HEK293 (cell line): Measurements from ENCODE around the gene MECP2.

Experiments
- CTCF ChIA-PET: fragments of 350-600 bp; formaldehyde crosslinking; extraction: SDS; loops from one replicate; lab custom pipeline; 2021; ENCODE audit warnings: antibody characterized with exemption; lab: Yijun Ruan, JAX
- POLR2A ChIA-PET: fragments of 300-600 bp; formaldehyde crosslinking; extraction: SDS; loops from one replicate; lab custom pipeline; 2020; ENCODE audit warnings: antibody characterized with exemption, inconsistent platforms; lab: Yijun Ruan, JAX
- H3K27ac ChIP-seq: fragments of 200-500 bp; sonication (Bioruptor generic); 2 replicates; pipeline ENCODE4 v1.5.1; 2014; ENCODE audit warnings: low read depth, low read length, control low read depth, inconsistent platforms; ENCODE audit errors: extremely low read depth
- H3K36me3 ChIP-seq, 2 experiments: fragments of 200-500 bp in 1 of 2; sonication (Bioruptor generic) in 1 of 2; 1 replicate in 1 of 2; 2 replicates in 1 of 2; pipeline ENCODE4 v1.5.1; 2014 to 2017; ENCODE audit warnings: inconsistent platforms in 2 of 2, low read length in 2 of 2; ENCODE audit not compliant: control insufficient read depth in 2 of 2, insufficient read depth in 1 of 2
- H3K4me1 ChIP-seq: fragments of 200-500 bp; sonication (Bioruptor generic); 2 replicates; pipeline ENCODE4 v1.5.1; 2014; ENCODE audit warnings: mild to moderate bottlenecking, low read length, inconsistent platforms; ENCODE audit not compliant: control insufficient read depth, insufficient read depth
- H3K4me3 ChIP-seq: 2 replicates; pipeline ENCODE4 v1.5.1; 2011; ENCODE audit warnings: low read depth, mild to moderate bottlenecking, control low read depth, low read length, moderate library complexity
- H3K9me3 ChIP-seq: fragments of 200-500 bp; sonication (Bioruptor generic); 2 replicates; pipeline ENCODE4 v1.5.1; 2014; ENCODE audit warnings: low read depth, low read length, inconsistent platforms; ENCODE audit not compliant: control insufficient read depth, insufficient read depth
- IKZF3 ChIP-seq: fragments of 450-650 bp; IDR thresholded peaks from 2 replicates; pipeline ENCODE4 v1.5.0; 2018; ENCODE audit warnings: missing biosample characterization, mild to moderate bottlenecking, missing genetic modification characterization, moderate library complexity
- SALL2 ChIP-seq: fragments of 450-650 bp; formaldehyde crosslinking; IDR thresholded peaks from 2 replicates; pipeline ENCODE4 v1.5.0; 2017; ENCODE audit warnings: missing biosample characterization, mild to moderate bottlenecking, missing genetic modification characterization, borderline replicate concordance
- SP3 ChIP-seq: fragments of 450-650 bp; formaldehyde crosslinking; IDR thresholded peaks from 2 replicates; pipeline ENCODE4 v1.5.1; 2016; ENCODE audit warnings: missing biosample characterization, missing genetic modification characterization
- ZFHX2 ChIP-seq: fragments of 450-650 bp; formaldehyde crosslinking; conservative IDR thresholded peaks from 2 replicates; pipeline ENCODE4 v1.5.1; 2016; ENCODE audit warnings: missing biosample characterization, missing genetic modification characterization
- ZFP3 ChIP-seq: fragments of 450-650 bp; formaldehyde crosslinking; IDR thresholded peaks from 2 replicates; pipeline ENCODE4 v1.5.1; 2016; ENCODE audit warnings: low read depth, missing biosample characterization, missing genetic modification characterization
- ZNF132 ChIP-seq: fragments of 450-650 bp; formaldehyde crosslinking; IDR thresholded peaks from 2 replicates; pipeline ENCODE4 v1.5.1; 2017; ENCODE audit warnings: missing biosample characterization, missing genetic modification characterization, borderline replicate concordance
- ZNF19 ChIP-seq: fragments of 450-650 bp; formaldehyde crosslinking; IDR thresholded peaks from 2 replicates; pipeline ENCODE4; 2016; ENCODE audit warnings: missing biosample characterization, missing genetic modification characterization, low read depth
- ZNF2 ChIP-seq: fragments of 450-650 bp; formaldehyde crosslinking; IDR thresholded peaks from 2 replicates; pipeline ENCODE4 v1.5.1; 2016; ENCODE audit warnings: missing biosample characterization, missing genetic modification characterization
- ZNF214 ChIP-seq: fragments of 450-650 bp; formaldehyde crosslinking; IDR thresholded peaks from 2 replicates; pipeline ENCODE4 v1.5.1; 2017; ENCODE audit warnings: missing biosample characterization, mild to moderate bottlenecking, missing genetic modification characterization, borderline replicate concordance
- ZNF223 ChIP-seq: fragments of 450-650 bp; formaldehyde crosslinking; IDR thresholded peaks from 2 replicates; pipeline ENCODE4 v1.5.1; 2016; ENCODE audit warnings: missing biosample characterization, missing genetic modification characterization
- ZNF350 ChIP-seq: fragments of 450-650 bp; formaldehyde crosslinking; IDR thresholded peaks from 2 replicates; pipeline ENCODE4 v1.5.0; 2017; ENCODE audit warnings: missing biosample characterization, mild to moderate bottlenecking, missing genetic modification characterization
- ZNF37A ChIP-seq: fragments of 450-650 bp; IDR thresholded peaks from 2 replicates; pipeline ENCODE4 v1.5.1; 2018; ENCODE audit warnings: missing biosample characterization, missing genetic modification characterization
- ZNF394 ChIP-seq: fragments of 450-650 bp; formaldehyde crosslinking; IDR thresholded peaks from 2 replicates; pipeline ENCODE4 v1.5.1; 2016; ENCODE audit warnings: missing biosample characterization, missing genetic modification characterization, mild to moderate bottlenecking, moderate library complexity, borderline replicate concordance
- ZNF433 ChIP-seq: fragments of 450-650 bp; formaldehyde crosslinking; IDR thresholded peaks from 2 replicates; pipeline ENCODE4 v1.5.1; 2016; ENCODE audit warnings: missing biosample characterization, missing genetic modification characterization, low read depth
- ZNF521 ChIP-seq: fragments of 450-650 bp; formaldehyde crosslinking; IDR thresholded peaks from 2 replicates; pipeline ENCODE4 v1.5.1; 2017; ENCODE audit warnings: missing biosample characterization, mild to moderate bottlenecking, missing genetic modification characterization
- ZNF560 ChIP-seq: fragments of 450-650 bp; formaldehyde crosslinking; IDR thresholded peaks from 2 replicates; pipeline ENCODE4 v1.5.1; 2017; ENCODE audit warnings: missing biosample characterization, missing genetic modification characterization, borderline replicate concordance
- ZSCAN30 ChIP-seq: fragments of 450-650 bp; IDR thresholded peaks from 2 replicates; pipeline ENCODE4 v1.5.1; 2018; ENCODE audit warnings: missing biosample characterization, mild to moderate bottlenecking, missing genetic modification characterization, moderate library complexity
- TF ChIP-seq, protein P1 (sequence below): fragments of 450-650 bp; IDR thresholded peaks from 2 replicates; pipeline ENCODE4 v1.5.1; 2018; ENCODE audit warnings: missing biosample characterization, missing genetic modification characterization
- TF ChIP-seq, protein P2 (sequence below): fragments of 450-650 bp; formaldehyde crosslinking; IDR thresholded peaks from 2 replicates; pipeline ENCODE4 v1.5.1; 2016; ENCODE audit warnings: missing biosample characterization, missing genetic modification characterization

MECP2 gene

DNA sequence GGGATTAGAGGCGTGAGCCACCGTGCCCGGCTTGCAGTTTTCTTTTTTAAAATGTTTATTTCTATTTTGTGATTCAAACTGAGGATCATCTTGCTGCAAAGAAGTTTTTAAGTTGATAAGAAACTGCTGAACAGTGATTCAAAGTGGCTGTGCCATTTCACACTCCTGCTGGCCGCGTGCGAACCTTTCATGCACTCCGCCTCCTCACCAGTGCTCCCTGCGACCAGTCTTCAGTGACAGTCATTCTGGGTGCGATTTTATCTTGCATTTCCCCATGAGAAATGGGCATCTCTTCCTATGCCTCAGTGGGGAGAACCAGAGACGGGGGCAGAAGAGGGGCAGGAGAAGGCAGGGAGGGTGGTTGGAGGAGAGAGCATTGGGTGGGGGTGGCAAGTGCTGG lies 103.5 kb downstream of the MECP2 start:
- Histone ChIP-seq H3K4me1 (no peaks in the 10 kb centered on the region), H3K9me3 (no peaks in the 10 kb centered on the region), H3K36me3 (no peaks in the 10 kb centered on the region)
- TF ChIP-seq, protein P1, sequence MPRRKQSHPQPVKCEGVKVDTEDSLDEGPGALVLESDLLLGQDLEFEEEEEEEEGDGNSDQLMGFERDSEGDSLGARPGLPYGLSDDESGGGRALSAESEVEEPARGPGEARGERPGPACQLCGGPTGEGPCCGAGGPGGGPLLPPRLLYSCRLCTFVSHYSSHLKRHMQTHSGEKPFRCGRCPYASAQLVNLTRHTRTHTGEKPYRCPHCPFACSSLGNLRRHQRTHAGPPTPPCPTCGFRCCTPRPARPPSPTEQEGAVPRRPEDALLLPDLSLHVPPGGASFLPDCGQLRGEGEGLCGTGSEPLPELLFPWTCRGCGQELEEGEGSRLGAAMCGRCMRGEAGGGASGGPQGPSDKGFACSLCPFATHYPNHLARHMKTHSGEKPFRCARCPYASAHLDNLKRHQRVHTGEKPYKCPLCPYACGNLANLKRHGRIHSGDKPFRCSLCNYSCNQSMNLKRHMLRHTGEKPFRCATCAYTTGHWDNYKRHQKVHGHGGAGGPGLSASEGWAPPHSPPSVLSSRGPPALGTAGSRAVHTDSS (tag by site-specific recombination): no peak
- TF ChIP-seq ZNF521 (tag by site-specific recombination) (no peak), ZNF2 (tag by site-specific recombination) (no peak), SALL2 (no peak), ZSCAN30 (tag by site-specific recombination) (no peak)
- TF ChIP-seq, all 188 proteins: peak for 0
- Histone ChIP-seq H3K4me3 (no peak overlapping the region), H3K27ac (no peak overlapping the region)
- ChIA-PET POLR2A (interaction anchor here (0.6 to 0.7 kb wide), 2 partner anchors 22 to 498 kb away, joined by 4 read pairs; no protein-coding TSS in a partner anchor), CTCF (no interaction called here)

DNA sequence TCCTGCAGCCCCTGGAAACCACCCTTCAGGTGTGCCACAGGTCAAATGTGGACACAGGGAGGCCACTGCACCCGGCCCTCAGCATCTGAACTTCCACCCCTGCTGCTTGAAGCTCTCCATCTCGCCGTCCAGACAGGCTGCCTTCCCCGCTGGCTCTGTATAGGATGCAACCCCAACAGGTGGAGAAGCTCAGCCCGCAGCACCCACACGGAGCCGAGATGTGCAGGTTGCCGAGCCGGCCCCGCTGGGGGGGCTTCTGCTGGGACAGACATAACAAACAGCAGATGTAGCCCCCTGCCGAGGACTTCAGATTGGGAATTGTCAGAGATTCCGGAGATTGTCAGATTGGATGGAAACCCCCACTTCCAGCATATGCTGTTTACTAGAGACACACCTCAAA lies 104.4 kb downstream of the MECP2 start:
- CTCF ChIA-PET: no interaction called here
- POLR2A ChIA-PET: interaction anchor here (0.7 kb wide), 1 partner anchor 49 kb away, joined by 6 read pairs; no protein-coding TSS in a partner anchor
- no peak overlapping the region for H3K27ac ChIP-seq
- no peak overlapping the region for H3K4me3 ChIP-seq
- H3K9me3 ChIP-seq: no peaks in the 10 kb centered on the region
- H3K36me3 ChIP-seq: no peaks in the 10 kb centered on the region
- no peaks in the 10 kb centered on the region for H3K4me1 ChIP-seq
- TF ChIP-seq ZNF394 (no peak), ZNF214 (tag by site-specific recombination) (no peak), ZFP3 (tag by site-specific recombination) (no peak), ZNF560 (tag by site-specific recombination) (no peak), IKZF3 (tag by site-specific recombination) (no peak), ZFHX2 (no peak), ZNF37A (tag by site-specific recombination) (no peak), ZNF132 (tag by site-specific recombination) (no peak), ZNF223 (tag by site-specific recombination) (no peak), ZNF350 (no peak)
- TF ChIP-seq, all 188 proteins: peak for 0

GRCh38 chrX:153992180-153992579 lies 105.3 kb downstream of the MECP2 start:
- H3K4me3 ChIP-seq: no peak overlapping the region
- H3K36me3 ChIP-seq: no peaks in the 10 kb centered on the region
- ChIA-PET POLR2A (interaction anchor here (0.7 kb wide), 1 partner anchor 28 kb away, joined by 5 read pairs; the partner anchor contains the start of gene IRAK1), CTCF (interaction anchor here (0.6 to 1.3 kb wide), 2 partner anchors 21 kb away, joined by 3 read pairs; no protein-coding TSS in a partner anchor)
- H3K27ac ChIP-seq: no peak overlapping the region
- no peaks in the 10 kb centered on the region for H3K4me1 ChIP-seq
- no peaks in the 10 kb centered on the region for H3K9me3 ChIP-seq
- TF ChIP-seq IKZF3 (tag by site-specific recombination): no peak
- no peak for TF ChIP-seq SP3
- TF ChIP-seq ZNF433: no peak
- TF ChIP-seq, protein P2, sequence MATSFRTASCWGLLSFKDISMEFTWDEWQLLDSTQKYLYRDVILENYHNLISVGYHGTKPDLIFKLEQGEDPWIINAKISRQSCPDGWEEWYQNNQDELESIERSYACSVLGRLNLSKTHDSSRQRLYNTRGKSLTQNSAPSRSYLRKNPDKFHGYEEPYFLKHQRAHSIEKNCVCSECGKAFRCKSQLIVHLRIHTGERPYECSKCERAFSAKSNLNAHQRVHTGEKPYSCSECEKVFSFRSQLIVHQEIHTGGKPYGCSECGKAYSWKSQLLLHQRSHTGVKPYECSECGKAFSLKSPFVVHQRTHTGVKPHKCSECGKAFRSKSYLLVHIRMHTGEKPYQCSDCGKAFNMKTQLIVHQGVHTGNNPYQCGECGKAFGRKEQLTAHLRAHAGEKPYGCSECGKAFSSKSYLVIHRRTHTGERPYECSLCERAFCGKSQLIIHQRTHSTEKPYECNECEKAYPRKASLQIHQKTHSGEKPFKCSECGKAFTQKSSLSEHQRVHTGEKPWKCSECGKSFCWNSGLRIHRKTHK: no peak
- TF ChIP-seq ZNF2 (tag by site-specific recombination): no peak
- no peak for TF ChIP-seq ZNF19 (tag by site-specific recombination)
